NB4 (cell line): ENCODE data around the gene ROBO2.

Source experiments
- MYC ChIP-seq: IDR thresholded peaks from 2 replicates; pipeline ENCODE4 v1.6.1; 2011; ENCODE audit warnings: low read depth, low read length
- POLR2A ChIP-seq: IDR thresholded peaks from 2 replicates; pipeline ENCODE4 v1.6.1; 2011; ENCODE audit warnings: mild to moderate bottlenecking; ENCODE audit not compliant: insufficient read length; ENCODE audit errors: extremely low read depth
- TF ChIP-seq, protein P1 (sequence below): IDR thresholded peaks from one replicate; pipeline ENCODE4 v1.5.1; 2012; ENCODE audit warnings: low read depth, low read length

DNA sequence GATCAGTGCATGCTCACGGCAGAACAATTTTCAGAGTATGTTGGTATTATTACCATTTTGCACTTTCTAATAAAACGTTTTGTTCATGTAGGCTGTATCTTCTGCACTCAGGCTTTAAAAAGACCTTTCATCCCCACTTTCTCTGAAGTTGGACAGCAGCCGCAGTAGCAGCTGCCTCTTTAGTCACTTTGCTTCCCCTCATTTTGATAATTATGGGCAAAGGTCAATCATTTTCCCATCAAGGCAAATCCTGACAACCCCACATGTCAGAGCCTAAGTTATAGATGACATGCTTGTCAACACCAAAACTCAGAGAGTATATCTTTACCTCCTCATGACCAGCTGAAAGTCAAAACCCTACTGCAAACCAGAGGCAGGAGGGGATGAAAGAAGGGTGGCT, 99.7 kb downstream of the ROBO2 start:
- TF ChIP-seq, protein P1, sequence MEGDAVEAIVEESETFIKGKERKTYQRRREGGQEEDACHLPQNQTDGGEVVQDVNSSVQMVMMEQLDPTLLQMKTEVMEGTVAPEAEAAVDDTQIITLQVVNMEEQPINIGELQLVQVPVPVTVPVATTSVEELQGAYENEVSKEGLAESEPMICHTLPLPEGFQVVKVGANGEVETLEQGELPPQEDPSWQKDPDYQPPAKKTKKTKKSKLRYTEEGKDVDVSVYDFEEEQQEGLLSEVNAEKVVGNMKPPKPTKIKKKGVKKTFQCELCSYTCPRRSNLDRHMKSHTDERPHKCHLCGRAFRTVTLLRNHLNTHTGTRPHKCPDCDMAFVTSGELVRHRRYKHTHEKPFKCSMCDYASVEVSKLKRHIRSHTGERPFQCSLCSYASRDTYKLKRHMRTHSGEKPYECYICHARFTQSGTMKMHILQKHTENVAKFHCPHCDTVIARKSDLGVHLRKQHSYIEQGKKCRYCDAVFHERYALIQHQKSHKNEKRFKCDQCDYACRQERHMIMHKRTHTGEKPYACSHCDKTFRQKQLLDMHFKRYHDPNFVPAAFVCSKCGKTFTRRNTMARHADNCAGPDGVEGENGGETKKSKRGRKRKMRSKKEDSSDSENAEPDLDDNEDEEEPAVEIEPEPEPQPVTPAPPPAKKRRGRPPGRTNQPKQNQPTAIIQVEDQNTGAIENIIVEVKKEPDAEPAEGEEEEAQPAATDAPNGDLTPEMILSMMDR, result no peak
- no peak for TF ChIP-seq POLR2A
- no peak for TF ChIP-seq MYC
